Central memory CD8-positive, alpha-beta T cell (primary cell): ENCODE results near the gene HECTD4.
"Not testable (repeated sequence)": the region's sequence is repeated elsewhere in the genome, so short reads cannot be mapped to it uniquely, and the experiment has no call there.

Experiments
- ATAC-seq: fragments of 150-1000 bp; cut with Tn5 transposase; replicated peaks from 2 replicates; pipeline ENCODE4 v1.10.0; 2022; ENCODE audit warnings: mild to moderate bottlenecking, moderate FRiP score, moderate number of reproducible peaks; ENCODE audit not compliant: poor library complexity, severe bottlenecking; ENCODE audit errors: extremely low read depth
- DNase-seq, 2 donors: peaks; one replicate each; pipeline ENCODE4 v3.0.0; 2021; ENCODE audit warnings: low spot score in 2 of 2
- H3K27ac Mint-ChIP-seq: one replicate; pipeline ENCODE4 v1.8.0; 2022; ENCODE audit warnings: low read depth, mild to moderate bottlenecking, moderate library complexity, mixed read lengths
- H3K27me3 Mint-ChIP-seq: one replicate; pipeline ENCODE4 v1.8.0; 2022; ENCODE audit warnings: mixed read lengths
- H3K36me3 Mint-ChIP-seq: one replicate; pipeline ENCODE4 v1.8.0; 2022; ENCODE audit warnings: mild to moderate bottlenecking, moderate library complexity, mixed read lengths; ENCODE audit not compliant: insufficient read depth
- H3K4me1 Mint-ChIP-seq: one replicate; pipeline ENCODE4 v1.8.0; 2022; ENCODE audit warnings: mixed read lengths
- H3K4me3 Mint-ChIP-seq: one replicate; pipeline ENCODE4 v1.8.0; 2022; ENCODE audit warnings: mild to moderate bottlenecking, moderate library complexity, mixed read lengths
- H3K9me3 Mint-ChIP-seq: one replicate; pipeline ENCODE4 v1.8.0; 2022; ENCODE audit warnings: mixed read lengths

Gene HECTD4

DNA sequence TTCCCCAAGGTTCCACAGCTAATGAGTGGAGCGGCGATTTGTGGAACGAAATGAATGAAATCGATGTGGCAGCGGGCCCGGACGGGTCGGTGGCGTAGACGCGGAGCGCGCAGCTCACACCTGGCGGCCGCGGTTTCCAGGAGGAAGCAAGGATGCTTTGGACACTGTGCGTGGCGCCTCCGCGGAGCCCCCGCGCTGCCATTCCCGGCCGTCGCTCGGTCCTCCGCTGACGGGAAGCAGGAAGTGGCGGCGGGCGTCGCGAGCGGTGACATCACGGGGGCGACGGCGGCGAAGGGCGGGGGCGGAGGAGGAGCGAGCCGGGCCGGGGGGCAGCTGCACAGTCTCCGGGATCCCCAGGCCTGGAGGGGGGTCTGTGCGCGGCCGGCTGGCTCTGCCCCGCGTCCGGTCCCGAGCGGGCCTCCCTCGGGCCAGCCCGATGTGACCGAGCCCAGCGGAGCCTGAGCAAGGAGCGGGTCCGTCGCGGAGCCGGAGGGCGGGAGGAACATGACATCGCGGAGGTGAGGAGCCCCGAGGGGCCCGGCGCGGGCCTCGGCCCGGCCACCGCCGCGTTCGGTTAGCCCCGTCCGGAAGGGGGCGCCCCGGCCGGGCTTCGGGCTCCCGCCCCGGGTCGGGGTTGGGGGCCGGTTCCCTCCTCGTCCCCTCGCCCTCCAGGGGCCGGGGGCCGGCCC is 36.5 kb upstream of the HECTD4 start, which contains the start of gene PTPN11:
Gene PTPN11 (plus strand): TSS at position 340 of the 689 bp plus-strand sequence. CDS start 165 bp downstream, at position 505.
- Mint-ChIP-seq H3K9me3 (no peaks in the 10 kb centered on the region), H3K4me3 (peak within 1 kb of the TSS; percentile 93), H3K27me3 (no peaks in the 10 kb centered on the region), H3K4me1 (peaks cover 39% of the 10 kb centered on the region), H3K36me3 (peaks cover 10% of the 10 kb centered on the region), H3K27ac (peak within 1 kb of the TSS; percentile 95)
- peak; percentile 87 to 90 for DNase-seq
- ATAC-seq, result peak; percentile 88

DNA sequence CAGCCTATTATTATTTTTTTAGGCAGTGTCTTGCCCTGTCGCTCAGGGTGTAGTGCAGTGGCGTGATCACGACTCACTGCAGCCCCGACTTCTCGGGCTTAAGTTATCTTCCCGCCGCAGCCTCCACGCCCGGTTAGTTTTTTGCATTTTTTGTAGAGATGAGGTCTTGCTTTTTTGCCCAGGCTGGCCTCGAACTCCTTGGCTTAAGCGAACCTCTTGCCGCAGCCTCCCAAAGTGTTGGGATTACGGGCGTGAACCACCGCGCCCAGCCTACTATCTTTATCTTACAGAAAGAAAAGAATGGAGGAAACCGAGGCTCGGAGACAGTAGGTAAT is 36.0 kb upstream of the HECTD4 start:
- DNase-seq (no peak), ATAC-seq (peak; percentile 6)
- peaks cover 39% of the 10 kb centered on the region for H3K4me1 Mint-ChIP-seq
- H3K36me3 Mint-ChIP-seq, result peaks cover 10% of the 10 kb centered on the region
- H3K9me3 Mint-ChIP-seq, result no peaks in the 10 kb centered on the region
- peak overlapping the region; percentile 93 for H3K4me3 Mint-ChIP-seq
- H3K27me3 Mint-ChIP-seq, result no peaks in the 10 kb centered on the region
- peak overlapping the region; percentile 95 for H3K27ac Mint-ChIP-seq

DNA sequence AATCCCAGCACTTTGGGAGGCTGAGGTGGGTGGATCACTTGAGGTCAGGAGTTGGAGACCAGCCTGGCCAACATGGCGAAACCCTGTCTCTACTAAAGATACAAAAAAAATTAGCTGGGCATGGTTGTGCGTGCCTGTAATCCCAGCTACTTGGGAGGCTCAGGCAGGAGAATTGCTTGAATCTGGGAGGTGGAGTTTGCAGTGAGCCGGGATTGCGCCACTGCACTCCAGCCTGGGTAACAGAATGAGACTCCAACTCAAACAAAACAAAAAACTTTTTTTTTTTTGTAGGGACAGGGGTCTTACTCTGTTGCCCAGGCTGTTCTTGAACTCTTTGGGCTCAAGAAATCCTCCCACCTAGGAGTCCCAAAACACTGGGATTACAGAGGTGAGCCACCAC is 33.2 kb upstream of the HECTD4 start:
- H3K27ac Mint-ChIP-seq, ATAC-seq, H3K36me3 Mint-ChIP-seq, H3K27me3 Mint-ChIP-seq, DNase-seq, H3K4me3 Mint-ChIP-seq, H3K9me3 Mint-ChIP-seq: not testable (repeated sequence)
- peaks cover 16% of the 10 kb centered on the region for H3K4me1 Mint-ChIP-seq

DNA sequence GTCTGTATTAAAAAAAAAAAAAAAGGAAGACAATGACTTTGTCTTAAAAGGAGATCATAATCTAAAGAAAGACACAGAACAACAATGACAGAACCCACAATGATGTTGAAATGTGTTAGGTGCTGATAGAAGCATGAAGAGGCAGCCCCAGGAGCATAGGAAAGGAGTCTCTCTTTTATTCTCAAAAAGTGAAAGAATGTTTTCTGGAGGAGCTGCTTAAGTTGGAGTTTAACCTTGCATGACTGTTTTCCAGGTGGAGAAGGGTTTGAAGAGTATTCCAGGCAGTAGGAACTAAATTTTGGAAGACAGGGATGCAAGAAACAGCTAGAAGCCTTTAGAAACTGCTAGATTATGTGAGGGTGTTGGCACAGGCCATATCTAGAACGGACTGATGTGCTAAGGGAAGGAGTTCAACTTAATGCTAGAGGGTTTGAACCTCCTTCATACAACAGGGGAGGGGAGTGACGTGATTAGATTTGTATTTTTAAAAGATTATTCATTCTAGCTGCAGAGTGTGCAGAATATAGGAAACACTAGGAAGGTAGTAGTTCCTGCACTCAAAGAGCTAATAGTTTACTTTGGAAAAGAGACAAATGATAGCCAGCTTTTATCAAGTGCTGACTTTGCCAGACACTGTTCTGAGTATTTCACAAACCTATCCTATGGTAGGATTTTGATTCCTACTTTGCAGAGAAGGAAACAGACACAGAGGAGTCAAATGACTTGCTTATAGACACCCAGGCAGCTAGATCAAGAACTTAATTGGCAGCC is 31.8 kb upstream of the HECTD4 start:
- Mint-ChIP-seq H3K27ac (no peak overlapping the region), H3K4me3 (no peak overlapping the region), H3K4me1 (peaks cover 14% of the 10 kb centered on the region), H3K27me3 (no peaks in the 10 kb centered on the region), H3K9me3 (no peaks in the 10 kb centered on the region), H3K36me3 (peaks cover 13% of the 10 kb centered on the region)
- DNase-seq (no peak), ATAC-seq (no peak)

DNA sequence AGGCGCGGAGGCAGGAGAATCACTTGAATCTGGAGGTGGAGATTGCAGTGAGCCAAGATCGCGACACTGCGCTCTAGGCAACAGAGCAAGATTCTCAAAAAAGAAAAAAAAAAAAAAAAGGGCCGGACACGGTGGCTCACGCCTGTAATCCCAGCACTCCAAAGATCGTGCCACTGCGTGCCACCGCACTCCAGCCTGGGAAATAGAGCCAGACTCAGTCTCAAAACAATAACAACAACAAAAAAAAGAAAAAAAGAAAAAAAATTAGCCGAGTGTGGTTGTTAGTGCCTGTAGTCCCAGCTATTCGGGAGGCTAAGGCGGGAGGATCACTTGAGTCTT is 27.6 kb upstream of the HECTD4 start:
- Mint-ChIP-seq H3K27ac (peak overlapping the region; percentile 98), H3K27me3 (no peaks in the 10 kb centered on the region), H3K4me1 (peaks cover 28% of the 10 kb centered on the region), H3K36me3 (peaks cover 43% of the 10 kb centered on the region), H3K9me3 (no peaks in the 10 kb centered on the region), H3K4me3 (peak overlapping the region; percentile 100)
- ATAC-seq (no peak), DNase-seq (no peak)

DNA sequence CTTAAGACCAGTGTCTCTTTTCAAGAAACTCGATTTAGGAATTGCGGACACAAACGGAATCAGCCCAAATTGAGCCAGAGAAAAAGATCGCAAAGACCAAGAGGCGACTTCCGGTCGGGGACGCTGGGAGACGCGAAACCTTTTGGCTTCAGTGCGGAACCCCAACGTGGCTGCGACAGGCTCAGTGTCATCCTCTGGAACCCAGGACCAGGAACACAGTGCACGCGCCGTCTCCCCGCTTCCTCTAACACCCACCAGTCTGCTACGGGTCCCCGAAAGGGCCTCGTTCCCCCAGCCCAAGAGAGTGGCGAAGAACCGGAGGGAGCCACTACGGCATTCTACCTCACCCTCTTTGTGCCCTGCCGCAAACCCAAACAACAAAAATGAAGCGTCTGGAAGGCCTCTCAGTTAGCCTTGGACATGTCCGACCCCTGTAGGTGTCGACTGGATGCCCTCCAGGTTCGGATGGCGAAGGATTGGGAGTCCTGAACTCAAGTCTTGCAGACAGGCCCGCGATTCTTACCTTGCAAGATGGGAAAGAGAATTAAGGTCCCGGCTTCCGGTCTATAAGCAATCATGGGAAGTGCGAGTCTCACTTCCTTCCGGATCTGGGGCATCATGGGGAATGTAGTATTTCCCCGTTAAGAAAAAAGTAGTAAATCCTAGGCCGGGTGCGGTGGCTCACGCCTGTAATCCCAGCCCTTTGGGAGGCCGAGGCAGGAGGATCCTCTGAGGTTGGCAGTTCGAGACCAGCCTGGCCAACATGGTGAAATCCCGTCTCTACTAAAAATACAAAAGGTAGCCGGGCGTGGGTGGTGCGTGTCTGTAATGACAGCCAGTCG is 27.1 kb upstream of the HECTD4 start, which contains the start of gene RPL6:
Gene RPL6 (minus strand): TSS at position 542 of the 842 bp plus-strand sequence. CDS start 949 bp downstream, outside the sequence.
- ATAC-seq (peak; percentile 94), DNase-seq (peak; percentile 60 to 72)
- H3K36me3 Mint-ChIP-seq, result peaks cover 49% of the 10 kb centered on the region
- H3K27ac Mint-ChIP-seq, result peak within 1 kb of the TSS; percentile 98
- H3K9me3 Mint-ChIP-seq, result no peaks in the 10 kb centered on the region
- no peaks in the 10 kb centered on the region for H3K27me3 Mint-ChIP-seq
- H3K4me1 Mint-ChIP-seq, result peaks cover 28% of the 10 kb centered on the region
- H3K4me3 Mint-ChIP-seq, result peak within 1 kb of the TSS; percentile 100

DNA sequence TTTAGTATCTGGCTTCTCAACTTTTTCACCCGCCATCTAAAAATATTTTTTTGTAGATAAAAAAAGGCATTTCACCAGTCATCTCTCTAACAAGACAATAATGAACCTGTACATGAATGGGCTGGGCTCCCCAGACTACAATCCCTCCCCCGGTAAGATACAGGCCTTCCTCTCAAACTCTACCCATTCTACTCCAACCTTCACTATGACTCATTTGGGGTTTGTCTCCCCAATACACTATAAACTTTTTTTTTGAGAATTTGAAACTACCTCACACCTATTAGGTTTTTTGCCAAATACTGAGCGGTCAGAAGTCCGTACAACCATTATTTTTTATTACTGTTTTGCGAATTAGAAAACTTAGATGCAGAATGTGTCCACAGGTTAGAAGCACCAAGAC is 26.4 kb upstream of the HECTD4 start:
- peaks cover 28% of the 10 kb centered on the region for H3K4me1 Mint-ChIP-seq
- H3K9me3 Mint-ChIP-seq, result no peaks in the 10 kb centered on the region
- DNase-seq (no peak), ATAC-seq (peak; percentile 61)
- H3K4me3 Mint-ChIP-seq, result peak overlapping the region; percentile 100
- peak overlapping the region; percentile 98 for H3K27ac Mint-ChIP-seq
- H3K27me3 Mint-ChIP-seq, result no peaks in the 10 kb centered on the region
- peaks cover 50% of the 10 kb centered on the region for H3K36me3 Mint-ChIP-seq

DNA sequence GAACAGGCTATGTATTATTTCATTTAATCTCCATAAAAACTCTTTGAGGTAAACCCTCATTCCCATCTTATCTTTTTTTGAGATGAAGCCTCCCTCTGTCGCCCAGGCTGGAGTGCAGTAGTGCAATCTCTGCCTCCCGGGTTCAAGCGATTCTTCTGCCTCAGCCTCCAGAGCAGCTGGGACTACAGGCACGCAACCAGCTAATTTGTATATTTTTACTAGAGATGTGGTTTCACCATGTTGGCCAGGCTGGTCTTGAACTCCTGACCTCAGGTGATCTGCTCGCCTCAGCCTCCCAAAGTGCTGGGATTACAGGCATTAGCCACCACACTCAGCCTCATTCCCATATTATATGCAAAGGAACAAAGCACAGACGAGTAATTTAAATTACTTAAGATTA is 25.5 kb upstream of the HECTD4 start:
- Mint-ChIP-seq H3K27ac (peak overlapping the region; percentile 98), H3K4me3 (peak overlapping the region; percentile 100), H3K36me3 (peaks cover 53% of the 10 kb centered on the region), H3K4me1 (peaks cover 28% of the 10 kb centered on the region)
- not testable (repeated sequence) for H3K27me3 Mint-ChIP-seq, H3K9me3 Mint-ChIP-seq, DNase-seq, ATAC-seq

DNA sequence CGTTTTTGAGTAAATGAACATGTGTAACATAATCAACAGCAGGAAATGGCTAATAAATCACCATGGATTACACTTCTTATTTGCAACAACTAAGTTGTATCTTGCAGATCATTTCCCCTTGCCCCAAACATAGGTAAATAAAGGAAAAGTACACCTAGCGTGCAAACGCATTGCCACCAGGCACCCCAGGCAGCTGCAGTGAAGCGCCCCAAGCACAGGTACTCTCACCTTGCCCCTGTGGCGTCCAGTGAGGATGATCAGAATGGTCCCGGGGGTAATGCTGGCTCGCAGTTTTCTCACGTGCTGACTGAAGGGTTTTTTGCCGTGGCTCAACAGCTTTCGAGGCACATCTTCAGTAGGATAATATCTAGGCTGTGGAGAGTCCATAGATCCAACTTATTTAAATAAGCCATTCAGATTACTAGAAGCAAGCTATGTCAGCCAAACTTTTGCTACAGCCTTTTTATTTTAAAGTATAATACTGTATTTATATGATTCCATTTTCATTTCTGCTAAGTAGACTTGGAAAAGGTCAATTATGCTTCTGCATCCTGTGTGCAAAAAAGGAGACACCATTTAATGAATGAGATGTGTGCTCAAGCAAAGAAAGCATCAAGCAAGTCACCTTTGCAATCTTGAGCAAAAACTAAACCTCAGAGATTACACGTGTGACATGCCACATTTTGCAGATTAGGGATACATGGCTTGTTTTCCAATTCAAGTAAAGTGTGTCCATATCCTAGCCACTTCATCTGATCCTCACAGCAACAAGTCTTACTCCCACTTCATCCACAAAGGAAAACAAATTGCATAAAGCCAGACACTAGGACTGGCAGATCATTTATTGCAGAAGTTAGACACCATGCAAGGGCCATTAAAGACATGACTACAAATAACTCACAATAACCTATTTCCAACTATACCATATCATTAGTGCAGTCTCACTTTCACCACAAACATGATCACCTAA is 24.6 kb upstream of the HECTD4 start:
- Mint-ChIP-seq H3K36me3 (peaks cover 53% of the 10 kb centered on the region), H3K4me1 (peaks cover 28% of the 10 kb centered on the region), H3K4me3 (peak overlapping the region; percentile 100), H3K9me3 (no peaks in the 10 kb centered on the region), H3K27me3 (no peaks in the 10 kb centered on the region), H3K27ac (no peak overlapping the region)
- DNase-seq (no peak), ATAC-seq (no peak)

DNA sequence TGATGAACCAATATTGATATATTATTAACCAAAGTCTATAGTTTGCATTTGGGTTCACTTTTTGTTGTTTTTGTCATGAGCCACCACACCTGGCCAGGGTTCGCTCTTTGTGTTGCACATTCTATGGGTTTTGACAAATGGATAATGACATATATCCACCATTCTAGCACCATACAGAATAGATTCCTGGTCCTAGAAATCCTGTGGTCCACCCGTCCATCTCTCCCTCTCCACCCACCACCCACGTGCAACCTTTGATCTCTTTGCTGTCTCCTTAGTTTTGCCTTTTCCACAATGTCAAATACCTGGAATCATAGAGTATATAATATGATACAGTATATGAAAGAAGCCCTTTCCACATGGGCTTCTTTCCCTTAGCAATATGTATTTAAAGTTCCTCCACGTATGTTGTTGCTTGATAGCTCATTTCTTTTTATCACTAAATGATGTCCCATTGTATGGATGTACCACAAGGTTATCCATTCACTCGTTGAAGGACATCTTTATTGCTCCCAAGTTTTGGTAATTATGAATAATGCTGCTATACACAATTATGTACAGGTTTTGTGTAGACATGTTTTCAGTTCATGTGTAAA is 19.8 kb upstream of the HECTD4 start:
- no peaks in the 10 kb centered on the region for H3K27me3 Mint-ChIP-seq
- H3K36me3 Mint-ChIP-seq, result peaks cover 27% of the 10 kb centered on the region
- H3K4me3 Mint-ChIP-seq, result no peak overlapping the region
- no peak overlapping the region for H3K27ac Mint-ChIP-seq
- H3K9me3 Mint-ChIP-seq, result no peaks in the 10 kb centered on the region
- ATAC-seq, result no peak
- no peak for DNase-seq
- H3K4me1 Mint-ChIP-seq, result peaks cover 2% of the 10 kb centered on the region

DNA sequence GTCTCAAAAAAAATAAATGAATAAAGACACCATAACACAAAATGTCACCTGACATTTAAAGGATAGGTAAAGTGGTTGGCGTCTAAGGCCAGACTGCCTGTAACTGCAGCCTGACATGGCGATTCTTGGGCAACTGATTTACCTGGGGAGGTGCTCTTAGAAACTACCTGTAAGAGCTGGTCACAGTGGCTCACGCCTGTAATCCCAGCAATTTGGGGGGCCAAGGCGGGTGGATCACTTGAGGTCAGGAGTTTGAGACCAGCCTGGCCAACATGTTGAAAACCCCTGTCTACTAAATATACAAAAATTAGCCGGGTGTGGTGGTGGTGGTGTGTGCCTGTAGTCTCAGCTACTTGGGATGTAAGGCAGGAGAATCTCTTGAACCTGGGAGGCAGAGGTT is 18.8 kb upstream of the HECTD4 start:
- Mint-ChIP-seq H3K27me3 (no peaks in the 10 kb centered on the region), H3K9me3 (no peaks in the 10 kb centered on the region), H3K4me3 (no peak overlapping the region), H3K27ac (no peak overlapping the region), H3K4me1 (no peaks in the 10 kb centered on the region), H3K36me3 (peaks cover 22% of the 10 kb centered on the region)
- ATAC-seq (no peak), DNase-seq (no peak)
